Measurements from ENCODE around the gene RAD50. TPM values are rescaled to one million over a fixed set of nuclear protein-coding genes. Genes with fewer than 3 reads are reported as not detected.

RAD50 gene
- total and polyA plus RNA-seq, 10 of the 15 experiments (the other 5 are each of a cell fraction or from before 2014, with no cell fraction given) = 12.8 to 68.6 (median 47.0) TPM

DNA sequence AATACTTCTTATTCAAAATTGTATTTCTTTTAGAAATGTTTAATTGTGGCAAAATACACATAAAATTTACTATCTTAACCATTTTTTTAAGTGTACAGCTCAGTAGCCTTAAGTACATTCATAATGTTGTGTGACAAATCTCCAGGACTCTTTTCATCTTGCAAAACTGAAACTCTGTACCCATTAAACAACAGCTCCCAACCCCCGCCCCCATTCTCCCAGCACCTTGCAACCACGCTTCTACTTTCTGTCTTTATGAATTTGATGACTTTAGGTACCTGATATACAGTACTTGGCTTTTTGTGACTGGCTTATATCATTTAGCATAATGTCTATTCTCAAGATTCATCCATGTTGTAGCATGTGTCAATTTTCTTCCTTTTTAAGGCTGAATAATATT lies 10.7 kb upstream of the RAD50 start:
- Histone ChIP-seq H3K79me2 (ENCODE audit: control insufficient read depth, insufficient read depth, low read length) (no peaks in the 10 kb centered on the region), H3K4me3 (no peak overlapping the region), H2AFZ (ENCODE audit: control insufficient read depth, low read depth, low read length) (no peak overlapping the region), H3K27me3 (replicated peaks in 1 of 2; ENCODE audit: control insufficient read depth in 2 of 2, insufficient read depth in 2 of 2, low read length in 1 of 2) (no peaks in the 10 kb centered on the region; a peak in 1 of 4 replicates), H3K4me1 (ENCODE audit: control insufficient read depth, insufficient read depth, low read length) (0 out of 2 replicates have a peak, but pooled peaks cover 3% of the 10 kb centered on the region), H3K36me3 (ENCODE audit: control insufficient read depth in 2 of 2, insufficient read depth in 2 of 2, low read length in 1 of 2) (no peaks in the 10 kb centered on the region), H3K9me3 (replicated peaks; ENCODE audit: control insufficient read depth, insufficient read depth, low read length) (no peaks in the 10 kb centered on the region), H3K4me2 (ENCODE audit: control insufficient read depth, insufficient read depth) (no peak overlapping the region), H4K20me1 (ENCODE audit: control insufficient read depth, insufficient read depth) (no peaks in the 10 kb centered on the region), H3K9ac (ENCODE audit: control insufficient read depth, insufficient read depth, low read length) (no peak overlapping the region), H3K27ac (ENCODE audit: control insufficient read depth, insufficient read depth) (no peak overlapping the region)
- POLR2A ChIA-PET = interaction anchor here (1.5 kb wide), 1 partner anchor 11 kb away, joined by 4 read pairs; the partner anchor contains the start of gene RAD50
- ATAC-seq (peak; percentile 48), DNase-seq (ENCODE audit: low read depth, low spot score) (no peak), FAIRE-seq (no peak)
- SMC1A ChIA-PET (ENCODE audit: uncharacterized antibody, unreplicated experiment) = interaction anchor here (1.1 to 1.5 kb wide), 3 partner anchors 19 to 255 kb away, joined by 4 to 5 read pairs (median 4); no protein-coding TSS in a partner anchor
- BruUV-seq (replicated peaks) = no TSS peak
- TF ChIP-seq HDAC6 (IDR thresholded peaks at IDR 0.05; ENCODE audit: unreplicated experiment) (no peak), TCF7 (IDR thresholded peaks at IDR 0.05; ENCODE audit: borderline replicate concordance) (no peak), MEF2A (IDR thresholded peaks at IDR 0.05; ENCODE audit: insufficient read depth, low read depth, low read length) (no peak), ZSCAN29 (IDR thresholded peaks at IDR 0.05) (no peak), SREBF1 (IDR thresholded peaks at IDR 0.05; ENCODE audit: low read length) (no peak), ESRRA (IDR thresholded peaks at IDR 0.05; ENCODE audit: low read length) (no peak), CHD2 (IDR thresholded peaks at IDR 0.05; ENCODE audit: borderline replicate concordance, low read depth, low read length) (no peak), PAX5 (IDR thresholded peaks at IDR 0.05; ENCODE audit: borderline replicate concordance, low read depth, low read length) (no peak), IRF4 (IDR thresholded peaks at IDR 0.05; ENCODE audit: low read depth, low read length) (no peak), NFIC (IDR thresholded peaks at IDR 0.05; ENCODE audit: low read depth, low read length) (no peak), POU2F2 (IDR thresholded peaks at IDR 0.05; ENCODE audit: borderline replicate concordance, low read depth, low read length) (no peak), DPF2 (IDR thresholded peaks at IDR 0.05) (no peak)
- TF ChIP-seq, protein P1, sequence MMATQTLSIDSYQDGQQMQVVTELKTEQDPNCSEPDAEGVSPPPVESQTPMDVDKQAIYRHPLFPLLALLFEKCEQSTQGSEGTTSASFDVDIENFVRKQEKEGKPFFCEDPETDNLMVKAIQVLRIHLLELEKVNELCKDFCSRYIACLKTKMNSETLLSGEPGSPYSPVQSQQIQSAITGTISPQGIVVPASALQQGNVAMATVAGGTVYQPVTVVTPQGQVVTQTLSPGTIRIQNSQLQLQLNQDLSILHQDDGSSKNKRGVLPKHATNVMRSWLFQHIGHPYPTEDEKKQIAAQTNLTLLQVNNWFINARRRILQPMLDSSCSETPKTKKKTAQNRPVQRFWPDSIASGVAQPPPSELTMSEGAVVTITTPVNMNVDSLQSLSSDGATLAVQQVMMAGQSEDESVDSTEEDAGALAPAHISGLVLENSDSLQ (IDR thresholded peaks at IDR 0.05) = no peak
- TF ChIP-seq, protein P2, sequence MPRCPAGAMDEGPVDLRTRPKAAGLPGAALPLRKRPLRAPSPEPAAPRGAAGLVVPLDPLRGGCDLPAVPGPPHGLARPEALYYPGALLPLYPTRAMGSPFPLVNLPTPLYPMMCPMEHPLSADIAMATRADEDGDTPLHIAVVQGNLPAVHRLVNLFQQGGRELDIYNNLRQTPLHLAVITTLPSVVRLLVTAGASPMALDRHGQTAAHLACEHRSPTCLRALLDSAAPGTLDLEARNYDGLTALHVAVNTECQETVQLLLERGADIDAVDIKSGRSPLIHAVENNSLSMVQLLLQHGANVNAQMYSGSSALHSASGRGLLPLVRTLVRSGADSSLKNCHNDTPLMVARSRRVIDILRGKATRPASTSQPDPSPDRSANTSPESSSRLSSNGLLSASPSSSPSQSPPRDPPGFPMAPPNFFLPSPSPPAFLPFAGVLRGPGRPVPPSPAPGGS (IDR thresholded peaks at IDR 0.05; ENCODE audit: borderline replicate concordance, insufficient read depth, low read depth, low read length, poor library complexity, severe bottlenecking) = no peak
- TF ChIP-seq, protein P3, sequence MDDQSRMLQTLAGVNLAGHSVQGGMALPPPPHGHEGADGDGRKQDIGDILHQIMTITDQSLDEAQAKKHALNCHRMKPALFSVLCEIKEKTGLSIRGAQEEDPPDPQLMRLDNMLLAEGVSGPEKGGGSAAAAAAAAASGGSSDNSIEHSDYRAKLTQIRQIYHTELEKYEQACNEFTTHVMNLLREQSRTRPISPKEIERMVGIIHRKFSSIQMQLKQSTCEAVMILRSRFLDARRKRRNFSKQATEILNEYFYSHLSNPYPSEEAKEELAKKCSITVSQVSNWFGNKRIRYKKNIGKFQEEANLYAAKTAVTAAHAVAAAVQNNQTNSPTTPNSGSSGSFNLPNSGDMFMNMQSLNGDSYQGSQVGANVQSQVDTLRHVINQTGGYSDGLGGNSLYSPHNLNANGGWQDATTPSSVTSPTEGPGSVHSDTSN (IDR thresholded peaks at IDR 0.05; ENCODE audit: insufficient replicate concordance, low read depth, low read length) = no peak
- CTCF ChIA-PET = interaction anchor here (1.0 to 1.4 kb wide), 2 partner anchors 19 to 40 kb away, joined by 3 read pairs; no protein-coding TSS in a partner anchor
- RAD21 ChIA-PET (ENCODE audit: unreplicated experiment) = interaction anchor here (1.2 kb wide), 1 partner anchor 50 kb away, joined by 4 read pairs; no protein-coding TSS in a partner anchor
- intact Hi-C loops (cut with micrococcal nuclease; ENCODE audit: unreplicated experiment) (no loop called here), in situ Hi-C loops (cut with MboI) (no loop called here)
- WGBS (ENCODE audit: insufficient coverage, insufficient replicate concordance, low lambda C conversion rate, missing lambda C conversion rate) = 51% methylated on average over 2 of the region's 2 CpGs

All from GM12878 (cell line).